Breast epithelium (tissue), 3 donors: ENCODE measurements around the gene PTPN14.

ENCODE experiments used
- CTCF ChIP-seq, 3 donors: fragments of 450-650 bp; IDR thresholded peaks; one replicate each; pipeline ENCODE4 v1.5.1; 2016 to 2017; ENCODE audit warnings: antibody characterized with exemption in 3 of 3, mild to moderate bottlenecking in 3 of 3, moderate library complexity in 3 of 3
- POLR2A ChIP-seq: fragments of 450-650 bp; IDR thresholded peaks from one replicate; pipeline ENCODE4 v1.6.1; 2016; ENCODE audit warnings: antibody characterized with exemption, mild to moderate bottlenecking, moderate library complexity
- POLR2AphosphoS5 ChIP-seq, 3 donors: sonication (generic); formaldehyde crosslinking; IDR thresholded peaks; one replicate each; pipeline ENCODE4 v1.6.1; 2017; ENCODE audit warnings: antibody characterized with exemption in 3 of 3

GRCh38 chr1:214391873-214392645 lies 159.3 kb downstream of the PTPN14 start:
- TF ChIP-seq CTCF (IDR thresholded peaks at IDR 0.05): no peak
- no peak for TF ChIP-seq POLR2A
- TF ChIP-seq POLR2AphosphoS5 (IDR thresholded peaks at IDR 0.05): no peak
